GM23338 (cell line): ENCODE results near the gene MED12L. TPM values are rescaled to one million over a fixed set of nuclear protein-coding genes. Genes with fewer than 3 reads are reported as not detected.

Source experiments
- EZH2 ChIP-seq: fragments of 200-600 bp; sonication (generic); IDR thresholded peaks from one replicate; pipeline ENCODE4 v1.8.0; 2017; ENCODE audit warnings: antibody characterized with exemption, mild to moderate bottlenecking, low read depth; ENCODE audit not compliant: unreplicated experiment
- EZH2phosphoT487 ChIP-seq: fragments of 200-600 bp; sonication (generic); IDR thresholded peaks from one replicate; pipeline ENCODE4 v1.8.1; 2018; ENCODE audit warnings: antibody characterized with exemption; ENCODE audit not compliant: unreplicated experiment
- JUNB ChIP-seq: IDR thresholded peaks from one replicate; pipeline ENCODE4 v1.6.1; 2016; ENCODE audit warnings: antibody characterized with exemption; ENCODE audit not compliant: unreplicated experiment
- NANOG ChIP-seq: IDR thresholded peaks from 2 replicates; pipeline ENCODE4 v1.6.1; 2016; ENCODE audit warnings: antibody characterized with exemption, borderline replicate concordance
- POLR2AphosphoS5 ChIP-seq: IDR thresholded peaks from 2 replicates; pipeline ENCODE4 v1.6.1; 2016; ENCODE audit warnings: antibody characterized with exemption, low read depth
- STAT1 ChIP-seq: IDR thresholded peaks from one replicate; pipeline ENCODE4 v1.6.1; 2016; ENCODE audit warnings: antibody characterized with exemption; ENCODE audit not compliant: unreplicated experiment
- ZNF114 ChIP-seq: fragments of 250-450 bp; sonication (Bioruptor Pico); IDR thresholded peaks from 2 replicates; pipeline ENCODE4 v1.5.0; 2020; ENCODE audit warnings: mild to moderate bottlenecking, moderate library complexity
- polyA plus RNA-seq: library from polyadenylated mRNA; unstranded; fragments of >200 nt; fragmentation: Nextera tagmentation; extraction: Ambion mirVana; gene quantifications from 2 replicates; pipeline ENCODE4 v1.2.1, GENCODE V29; 2016
- total RNA-seq: library from RNA; depleted of rRNA; stranded (reverse); fragments of >200 nt; shearing (Covaris generic); gene quantifications from 2 replicates; pipeline ENCODE4 v1.2.3, GENCODE V29; 2014
- TF ChIP-seq, protein P1 (sequence below): fragments of 250-450 bp; sonication (Bioruptor Pico); IDR thresholded peaks from 2 replicates; pipeline ENCODE4 v1.5.0; 2020; ENCODE audit warnings: mild to moderate bottlenecking, moderate library complexity
- TF ChIP-seq, protein P2 (sequence below), 2 experiments: fragments of 200-600 bp in 1 of 2; sonication (generic) in 1 of 2; conservative IDR thresholded peaks; 2 replicates each; pipeline versions ENCODE4 v1.5.1 to v1.6.1; 2016 to 2017; ENCODE audit warnings: antibody characterized with exemption in 2 of 2, low read depth in 2 of 2, mild to moderate bottlenecking in 2 of 2, moderate library complexity in 1 of 2

MED12L gene
- total and polyA plus RNA-seq, 2 experiments from 2014 or later: 5.7 to 25.0 TPM

DNA sequence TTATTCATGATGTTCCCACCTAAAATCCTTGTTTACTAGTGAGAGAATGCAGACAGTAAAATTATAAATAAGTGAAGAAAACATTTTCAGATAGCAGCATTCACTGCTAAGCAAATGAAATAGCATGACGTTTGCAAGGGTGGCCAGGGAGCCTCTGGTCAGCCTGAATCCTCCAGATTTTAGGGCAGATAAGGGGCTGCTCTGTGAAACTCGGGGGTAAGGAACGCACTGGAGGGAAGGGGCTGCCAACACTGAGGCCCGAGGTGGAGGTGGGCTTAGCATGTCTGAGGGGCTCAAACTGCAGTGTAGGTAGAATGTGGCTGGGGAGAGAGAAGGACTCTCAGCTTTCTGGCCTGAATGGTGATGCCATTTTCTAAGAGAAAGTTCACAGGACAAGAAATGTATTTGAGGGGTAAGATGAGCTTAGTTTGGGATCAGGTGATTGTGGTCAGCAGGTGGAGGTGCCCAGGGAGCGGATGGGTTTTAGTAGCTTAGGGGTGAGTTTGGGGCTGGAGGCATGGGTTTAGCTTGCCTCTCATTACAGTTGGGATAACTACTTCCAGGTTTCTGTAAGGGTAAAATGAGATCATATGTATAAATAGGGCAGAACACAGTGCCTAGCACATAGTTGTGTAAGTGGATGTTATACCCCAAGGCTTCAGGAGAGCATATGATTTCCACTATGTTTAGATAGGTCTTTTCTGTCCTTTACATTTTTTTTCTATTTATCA is 97.0 kb downstream of the MED12L start (continued):
- TF ChIP-seq, protein P1, sequence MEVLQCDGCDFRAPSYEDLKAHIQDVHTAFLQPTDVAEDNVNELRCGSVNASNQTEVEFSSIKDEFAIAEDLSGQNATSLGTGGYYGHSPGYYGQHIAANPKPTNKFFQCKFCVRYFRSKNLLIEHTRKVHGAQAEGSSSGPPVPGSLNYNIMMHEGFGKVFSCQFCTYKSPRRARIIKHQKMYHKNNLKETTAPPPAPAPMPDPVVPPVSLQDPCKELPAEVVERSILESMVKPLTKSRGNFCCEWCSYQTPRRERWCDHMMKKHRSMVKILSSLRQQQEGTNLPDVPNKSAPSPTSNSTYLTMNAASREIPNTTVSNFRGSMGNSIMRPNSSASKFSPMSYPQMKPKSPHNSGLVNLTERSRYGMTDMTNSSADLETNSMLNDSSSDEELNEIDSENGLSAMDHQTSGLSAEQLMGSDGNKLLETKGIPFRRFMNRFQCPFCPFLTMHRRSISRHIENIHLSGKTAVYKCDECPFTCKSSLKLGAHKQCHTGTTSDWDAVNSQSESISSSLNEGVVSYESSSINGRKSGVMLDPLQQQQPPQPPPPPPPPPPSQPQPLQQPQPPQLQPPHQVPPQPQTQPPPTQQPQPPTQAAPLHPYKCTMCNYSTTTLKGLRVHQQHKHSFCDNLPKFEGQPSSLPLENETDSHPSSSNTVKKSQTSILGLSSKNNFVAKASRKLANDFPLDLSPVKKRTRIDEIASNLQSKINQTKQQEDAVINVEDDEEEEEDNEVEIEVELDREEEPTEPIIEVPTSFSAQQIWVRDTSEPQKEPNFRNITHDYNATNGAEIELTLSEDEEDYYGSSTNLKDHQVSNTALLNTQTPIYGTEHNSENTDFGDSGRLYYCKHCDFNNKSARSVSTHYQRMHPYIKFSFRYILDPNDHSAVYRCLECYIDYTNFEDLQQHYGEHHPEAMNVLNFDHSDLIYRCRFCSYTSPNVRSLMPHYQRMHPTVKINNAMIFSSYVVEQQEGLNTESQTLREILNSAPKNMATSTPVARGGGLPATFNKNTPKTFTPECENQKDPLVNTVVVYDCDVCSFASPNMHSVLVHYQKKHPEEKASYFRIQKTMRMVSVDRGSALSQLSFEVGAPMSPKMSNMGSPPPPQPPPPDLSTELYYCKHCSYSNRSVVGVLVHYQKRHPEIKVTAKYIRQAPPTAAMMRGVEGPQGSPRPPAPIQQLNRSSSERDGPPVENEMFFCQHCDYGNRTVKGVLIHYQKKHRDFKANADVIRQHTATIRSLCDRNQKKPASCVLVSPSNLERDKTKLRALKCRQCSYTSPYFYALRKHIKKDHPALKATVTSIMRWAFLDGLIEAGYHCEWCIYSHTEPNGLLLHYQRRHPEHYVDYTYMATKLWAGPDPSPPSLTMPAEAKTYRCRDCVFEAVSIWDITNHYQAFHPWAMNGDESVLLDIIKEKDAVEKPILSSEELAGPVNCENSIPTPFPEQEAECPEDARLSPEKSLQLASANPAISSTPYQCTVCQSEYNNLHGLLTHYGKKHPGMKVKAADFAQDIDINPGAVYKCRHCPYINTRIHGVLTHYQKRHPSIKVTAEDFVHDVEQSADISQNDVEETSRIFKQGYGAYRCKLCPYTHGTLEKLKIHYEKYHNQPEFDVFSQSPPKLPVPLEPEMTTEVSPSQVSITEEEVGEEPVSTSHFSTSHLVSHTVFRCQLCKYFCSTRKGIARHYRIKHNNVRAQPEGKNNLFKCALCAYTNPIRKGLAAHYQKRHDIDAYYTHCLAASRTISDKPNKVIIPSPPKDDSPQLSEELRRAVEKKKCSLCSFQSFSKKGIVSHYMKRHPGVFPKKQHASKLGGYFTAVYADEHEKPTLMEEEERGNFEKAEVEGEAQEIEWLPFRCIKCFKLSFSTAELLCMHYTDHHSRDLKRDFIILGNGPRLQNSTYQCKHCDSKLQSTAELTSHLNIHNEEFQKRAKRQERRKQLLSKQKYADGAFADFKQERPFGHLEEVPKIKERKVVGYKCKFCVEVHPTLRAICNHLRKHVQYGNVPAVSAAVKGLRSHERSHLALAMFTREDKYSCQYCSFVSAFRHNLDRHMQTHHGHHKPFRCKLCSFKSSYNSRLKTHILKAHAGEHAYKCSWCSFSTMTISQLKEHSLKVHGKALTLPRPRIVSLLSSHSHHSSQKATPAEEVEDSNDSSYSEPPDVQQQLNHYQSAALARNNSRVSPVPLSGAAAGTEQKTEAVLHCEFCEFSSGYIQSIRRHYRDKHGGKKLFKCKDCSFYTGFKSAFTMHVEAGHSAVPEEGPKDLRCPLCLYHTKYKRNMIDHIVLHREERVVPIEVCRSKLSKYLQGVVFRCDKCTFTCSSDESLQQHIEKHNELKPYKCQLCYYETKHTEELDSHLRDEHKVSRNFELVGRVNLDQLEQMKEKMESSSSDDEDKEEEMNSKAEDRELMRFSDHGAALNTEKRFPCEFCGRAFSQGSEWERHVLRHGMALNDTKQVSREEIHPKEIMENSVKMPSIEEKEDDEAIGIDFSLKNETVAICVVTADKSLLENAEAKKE (CRISPR knock-in tag): no peak
- no peak for TF ChIP-seq ZNF114 (CRISPR knock-in tag)
- no peak for TF ChIP-seq NANOG
- no peak for TF ChIP-seq JUNB
- no peak for TF ChIP-seq EZH2
- no peak for TF ChIP-seq POLR2AphosphoS5
- no peak for TF ChIP-seq STAT1
- no peak for TF ChIP-seq EZH2phosphoT487
- TF ChIP-seq, protein P2, sequence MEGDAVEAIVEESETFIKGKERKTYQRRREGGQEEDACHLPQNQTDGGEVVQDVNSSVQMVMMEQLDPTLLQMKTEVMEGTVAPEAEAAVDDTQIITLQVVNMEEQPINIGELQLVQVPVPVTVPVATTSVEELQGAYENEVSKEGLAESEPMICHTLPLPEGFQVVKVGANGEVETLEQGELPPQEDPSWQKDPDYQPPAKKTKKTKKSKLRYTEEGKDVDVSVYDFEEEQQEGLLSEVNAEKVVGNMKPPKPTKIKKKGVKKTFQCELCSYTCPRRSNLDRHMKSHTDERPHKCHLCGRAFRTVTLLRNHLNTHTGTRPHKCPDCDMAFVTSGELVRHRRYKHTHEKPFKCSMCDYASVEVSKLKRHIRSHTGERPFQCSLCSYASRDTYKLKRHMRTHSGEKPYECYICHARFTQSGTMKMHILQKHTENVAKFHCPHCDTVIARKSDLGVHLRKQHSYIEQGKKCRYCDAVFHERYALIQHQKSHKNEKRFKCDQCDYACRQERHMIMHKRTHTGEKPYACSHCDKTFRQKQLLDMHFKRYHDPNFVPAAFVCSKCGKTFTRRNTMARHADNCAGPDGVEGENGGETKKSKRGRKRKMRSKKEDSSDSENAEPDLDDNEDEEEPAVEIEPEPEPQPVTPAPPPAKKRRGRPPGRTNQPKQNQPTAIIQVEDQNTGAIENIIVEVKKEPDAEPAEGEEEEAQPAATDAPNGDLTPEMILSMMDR (conservative IDR thresholded peaks at IDR 0.05; ENCODE audit: low read depth in 2 of 2): no peak
